ENCODE results near the gene PPM1H. TPM values are rescaled to one million over a fixed set of nuclear protein-coding genes. Genes with fewer than 3 reads are reported as not detected.

Gene PPM1H
- polyA plus RNA-seq, 1 of the 3 experiments (the other 2 are of a cell fraction): 0.13 TPM

DNA sequence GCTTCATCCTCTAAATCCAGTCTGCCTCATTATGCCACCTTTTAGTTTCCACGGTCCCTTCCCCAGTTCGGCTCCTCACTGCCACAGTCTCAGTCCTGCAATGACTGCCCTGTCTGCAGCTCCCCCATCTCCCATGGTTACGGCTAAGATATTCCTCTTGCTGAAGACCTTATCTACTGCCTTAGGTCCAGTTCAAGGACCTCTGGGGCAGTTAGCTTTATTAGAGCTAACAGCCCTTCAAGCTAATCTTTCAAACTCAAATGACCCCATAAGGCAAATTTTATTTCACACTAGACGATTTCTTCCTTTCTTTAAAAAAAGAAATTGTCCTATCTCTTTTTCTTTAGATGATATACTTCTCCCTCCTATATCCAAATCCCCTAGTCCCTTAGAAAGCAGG is 253.6 kb downstream of the PPM1H start:
- ChIA-PET POLR2A (no interaction called here), CTCF (no interaction called here)
- Histone ChIP-seq H3K27me3 (ENCODE audit: insufficient read depth) (no peaks in the 10 kb centered on the region), H3K79me2 (ENCODE audit: insufficient read depth) (no peaks in the 10 kb centered on the region), H3K36me3 (replicated peaks in 1 of 2; ENCODE audit: control insufficient read depth in 1 of 2, insufficient read depth in 2 of 2, low read length in 1 of 2) (no peaks in the 10 kb centered on the region), H3F3A (replicated peaks; ENCODE audit: insufficient read depth) (no peaks in the 10 kb centered on the region), H3K9me3 (no peaks in the 10 kb centered on the region), H3K4me1 (ENCODE audit: control insufficient read depth in 1 of 2, insufficient read depth in 2 of 2, low read depth in 1 of 2, low read length in 1 of 2) (peaks cover 11 to 18% of the 10 kb centered on the region in 2 experiments; a peak in 3 of 4 replicates), H3K4me3 (ENCODE audit: low read depth in 2 of 2, low read length in 1 of 2) (no peak overlapping the region), H3K27ac (ENCODE audit: low read depth in 2 of 2, low read length in 1 of 2) (no peak overlapping the region), H3K9me2 (no peaks in the 10 kb centered on the region), H2AFZ (ENCODE audit: low read depth) (no peak overlapping the region), H3K9ac (no peak overlapping the region), H4K20me1 (ENCODE audit: insufficient read depth) (no peaks in the 10 kb centered on the region), H3K4me2 (no peak overlapping the region)
- TF ChIP-seq RCOR1 (IDR thresholded peaks at IDR 0.05; ENCODE audit: low read length): no peak
- TF ChIP-seq PBX3 (IDR thresholded peaks at IDR 0.05): no peak
- TF ChIP-seq GABPA (IDR thresholded peaks at IDR 0.05; ENCODE audit: low read depth): no peak
- TF ChIP-seq JUND (IDR thresholded peaks at IDR 0.05): no peak
- TF ChIP-seq FOXM1 (IDR thresholded peaks at IDR 0.05; ENCODE audit: low read depth): no peak
- TF ChIP-seq CTCF (IDR thresholded peaks at IDR 0.05): no peak
- TF ChIP-seq YY1 (IDR thresholded peaks at IDR 0.05; ENCODE audit: low read depth): no peak
- no peak for TF ChIP-seq ELF1 (IDR thresholded peaks at IDR 0.05)
- TF ChIP-seq TCF12 (IDR thresholded peaks at IDR 0.05): no peak
- TF ChIP-seq CHD2 (IDR thresholded peaks at IDR 0.05; ENCODE audit: low read length, partially characterized antibody): no peak
- no peak for TF ChIP-seq EP300 (IDR thresholded peaks at IDR 0.05; ENCODE audit: borderline replicate concordance in 1 of 2, low read depth in 1 of 2, low read length in 1 of 2)
- TF ChIP-seq TAF1 (IDR thresholded peaks at IDR 0.05; ENCODE audit: borderline replicate concordance, low read depth, low read length): no peak
- TF ChIP-seq SIN3A (IDR thresholded peaks at IDR 0.05; ENCODE audit: borderline replicate concordance, low read depth, low read length): no peak
- WGBS (ENCODE audit: low lambda C conversion rate): 87% methylated on average over 4 of the region's 4 CpGs
- no peak for DNase-seq

GRCh38 chr12:62679608-62680007 is 255.3 kb downstream of the PPM1H start:
- peaks cover 2 to 11% of the 10 kb centered on the region in 2 experiments; a peak in 2 of 4 replicates for H3K4me1 ChIP-seq (ENCODE audit: control insufficient read depth in 1 of 2, insufficient read depth in 2 of 2, low read depth in 1 of 2, low read length in 1 of 2)
- no peak overlapping the region for H3K9ac ChIP-seq
- no peak overlapping the region for H3K4me3 ChIP-seq (ENCODE audit: low read depth in 2 of 2, low read length in 1 of 2)
- no peak overlapping the region for H3K4me2 ChIP-seq
- ChIA-PET CTCF (interaction anchor here (1.4 kb wide), 1 partner anchor 13 kb away, joined by 3 read pairs; no protein-coding TSS in a partner anchor), POLR2A (no interaction called here)
- DNase-seq: no peak
- H2AFZ ChIP-seq (ENCODE audit: low read depth): no peak overlapping the region
- H3K36me3 ChIP-seq (replicated peaks in 1 of 2; ENCODE audit: control insufficient read depth in 1 of 2, insufficient read depth in 2 of 2, low read length in 1 of 2): no peaks in the 10 kb centered on the region
- no peaks in the 10 kb centered on the region for H3K27me3 ChIP-seq (ENCODE audit: insufficient read depth)
- H3K9me3 ChIP-seq: no peaks in the 10 kb centered on the region
- H3F3A ChIP-seq (replicated peaks; ENCODE audit: insufficient read depth): no peaks in the 10 kb centered on the region
- 95% methylated on average over 3 of the region's 3 CpGs for WGBS (ENCODE audit: low lambda C conversion rate)
- H3K79me2 ChIP-seq (ENCODE audit: insufficient read depth): no peaks in the 10 kb centered on the region
- H4K20me1 ChIP-seq (ENCODE audit: insufficient read depth): no peaks in the 10 kb centered on the region
- no peaks in the 10 kb centered on the region for H3K9me2 ChIP-seq
- TF ChIP-seq, protein P1, sequence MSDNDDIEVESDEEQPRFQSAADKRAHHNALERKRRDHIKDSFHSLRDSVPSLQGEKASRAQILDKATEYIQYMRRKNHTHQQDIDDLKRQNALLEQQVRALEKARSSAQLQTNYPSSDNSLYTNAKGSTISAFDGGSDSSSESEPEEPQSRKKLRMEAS (IDR thresholded peaks at IDR 0.05; ENCODE audit: low read depth): no peak
- TF ChIP-seq RCOR1 (IDR thresholded peaks at IDR 0.05; ENCODE audit: low read length): no peak
- no peak for TF ChIP-seq TEAD4 (IDR thresholded peaks at IDR 0.05; ENCODE audit: borderline replicate concordance, insufficient read depth)
- no peak for TF ChIP-seq SIN3A (IDR thresholded peaks at IDR 0.05; ENCODE audit: borderline replicate concordance, low read depth, low read length)
- no peak for TF ChIP-seq JUND (IDR thresholded peaks at IDR 0.05)
- TF ChIP-seq TAF1 (IDR thresholded peaks at IDR 0.05; ENCODE audit: borderline replicate concordance, low read depth, low read length): no peak
- TF ChIP-seq ELF1 (IDR thresholded peaks at IDR 0.05): no peak
- TF ChIP-seq FOSL2 (IDR thresholded peaks at IDR 0.05; ENCODE audit: borderline replicate concordance, low read depth): no peak
- TF ChIP-seq RAD21 (IDR thresholded peaks at IDR 0.05; ENCODE audit: low read length): no peak
- TF ChIP-seq FOXJ3 (CRISPR knock-in tag; IDR thresholded peaks at IDR 0.05): no peak
- no peak for TF ChIP-seq GATA2 (CRISPR knock-in tag; IDR thresholded peaks at IDR 0.05)
- no peak for TF ChIP-seq EZH2phosphoT487 (IDR thresholded peaks at IDR 0.05; ENCODE audit: borderline replicate concordance, low read depth)
- TF ChIP-seq PBX3 (IDR thresholded peaks at IDR 0.05): no peak
- TF ChIP-seq CTCF (IDR thresholded peaks at IDR 0.05): no peak
- no peak for TF ChIP-seq MXI1 (IDR thresholded peaks at IDR 0.05; ENCODE audit: low read depth, low read length)
- TF ChIP-seq SMC3 (IDR thresholded peaks at IDR 0.05; ENCODE audit: low read depth, low read length): no peak
- no peak for TF ChIP-seq GABPA (IDR thresholded peaks at IDR 0.05; ENCODE audit: low read depth)
- H3K27ac ChIP-seq (ENCODE audit: low read depth in 2 of 2, low read length in 1 of 2): no peak overlapping the region
